Parathyroid adenoma (tissue), 2 donors: ENCODE data around the gene SEMA3F.

ENCODE experiments used
- H2AFZ ChIP-seq: fragments of 300-600 bp; sonication (generic); one replicate; pipeline ENCODE4 v1.7.0; 2017; ENCODE audit warnings: antibody characterized with exemption, mild to moderate bottlenecking
- H3K27ac ChIP-seq: fragments of 300-600 bp; sonication (generic); one replicate; pipeline ENCODE4 v1.7.0; 2017
- H3K27me3 ChIP-seq: fragments of 300-600 bp; sonication (generic); one replicate; pipeline ENCODE4 v1.7.0; 2017; ENCODE audit warnings: low read length; ENCODE audit not compliant: control insufficient read depth, insufficient read depth
- H3K36me3 ChIP-seq: fragments of 300-600 bp; sonication (generic); one replicate; pipeline ENCODE4 v1.7.0; 2017; ENCODE audit warnings: low read length; ENCODE audit not compliant: control insufficient read depth, insufficient read depth
- H3K4me1 ChIP-seq: fragments of 300-600 bp; sonication (generic); one replicate; pipeline ENCODE4 v1.7.0; 2017; ENCODE audit warnings: control low read depth
- H3K4me2 ChIP-seq: fragments of 300-600 bp; sonication (generic); one replicate; pipeline ENCODE4 v1.7.0; 2017; ENCODE audit warnings: low read length
- H3K4me3 ChIP-seq: fragments of 300-600 bp; sonication (generic); one replicate; pipeline ENCODE4 v1.7.0; 2017; ENCODE audit warnings: low read depth, low read length
- H3K79me2 ChIP-seq: fragments of 300-600 bp; sonication (generic); one replicate; pipeline ENCODE4 v1.7.0; 2017; ENCODE audit warnings: control low read depth
- H3K9ac ChIP-seq: fragments of 300-600 bp; sonication (generic); one replicate; pipeline ENCODE4 v1.7.0; 2017; ENCODE audit warnings: mild to moderate bottlenecking
- H3K9me3 ChIP-seq: fragments of 300-600 bp; sonication (generic); one replicate; pipeline ENCODE4 v1.7.0; 2017; ENCODE audit warnings: low read length; ENCODE audit not compliant: control insufficient read depth
- TF ChIP-seq, protein P1 (sequence below): fragments of 300-600 bp; sonication (generic); IDR thresholded peaks from one replicate; pipeline ENCODE4 v1.7.0; 2017; ENCODE audit warnings: antibody characterized with exemption, mild to moderate bottlenecking
- donor health status: primary hyperparathyroidism.

Gene SEMA3F

DNA sequence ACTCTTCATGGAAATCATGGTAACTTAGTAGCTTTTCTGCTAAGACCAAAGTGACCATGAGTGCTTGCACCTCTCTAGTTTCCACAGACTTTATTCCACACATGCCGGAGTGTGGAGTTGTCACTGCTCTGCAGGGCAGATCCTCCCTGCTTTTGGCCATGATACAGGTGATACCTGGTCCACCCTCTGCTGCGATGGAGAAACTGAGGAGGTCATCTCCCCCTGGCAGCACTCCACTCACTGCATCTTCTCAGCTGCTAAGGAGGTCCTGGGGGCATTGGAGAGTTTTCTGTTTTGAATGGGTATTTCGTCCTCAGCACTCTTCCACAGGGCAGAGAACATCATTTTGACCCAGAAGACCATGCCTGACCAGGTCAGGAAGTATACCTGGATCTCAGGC, 35.3 kb upstream of the SEMA3F start:
- H3K4me3 ChIP-seq: no peak overlapping the region
- TF ChIP-seq, protein P1, sequence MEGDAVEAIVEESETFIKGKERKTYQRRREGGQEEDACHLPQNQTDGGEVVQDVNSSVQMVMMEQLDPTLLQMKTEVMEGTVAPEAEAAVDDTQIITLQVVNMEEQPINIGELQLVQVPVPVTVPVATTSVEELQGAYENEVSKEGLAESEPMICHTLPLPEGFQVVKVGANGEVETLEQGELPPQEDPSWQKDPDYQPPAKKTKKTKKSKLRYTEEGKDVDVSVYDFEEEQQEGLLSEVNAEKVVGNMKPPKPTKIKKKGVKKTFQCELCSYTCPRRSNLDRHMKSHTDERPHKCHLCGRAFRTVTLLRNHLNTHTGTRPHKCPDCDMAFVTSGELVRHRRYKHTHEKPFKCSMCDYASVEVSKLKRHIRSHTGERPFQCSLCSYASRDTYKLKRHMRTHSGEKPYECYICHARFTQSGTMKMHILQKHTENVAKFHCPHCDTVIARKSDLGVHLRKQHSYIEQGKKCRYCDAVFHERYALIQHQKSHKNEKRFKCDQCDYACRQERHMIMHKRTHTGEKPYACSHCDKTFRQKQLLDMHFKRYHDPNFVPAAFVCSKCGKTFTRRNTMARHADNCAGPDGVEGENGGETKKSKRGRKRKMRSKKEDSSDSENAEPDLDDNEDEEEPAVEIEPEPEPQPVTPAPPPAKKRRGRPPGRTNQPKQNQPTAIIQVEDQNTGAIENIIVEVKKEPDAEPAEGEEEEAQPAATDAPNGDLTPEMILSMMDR: no peak
- no peak overlapping the region for H3K27ac ChIP-seq
- peaks cover 8% of the 10 kb centered on the region for H3K4me1 ChIP-seq
- H3K4me2 ChIP-seq: no peak overlapping the region
- H3K27me3 ChIP-seq: no peaks in the 10 kb centered on the region
- H3K9ac ChIP-seq: no peak overlapping the region
- H3K36me3 ChIP-seq: no peaks in the 10 kb centered on the region
- H3K9me3 ChIP-seq: no peaks in the 10 kb centered on the region
- H3K79me2 ChIP-seq: no peaks in the 10 kb centered on the region
- H2AFZ ChIP-seq: no peak overlapping the region

DNA sequence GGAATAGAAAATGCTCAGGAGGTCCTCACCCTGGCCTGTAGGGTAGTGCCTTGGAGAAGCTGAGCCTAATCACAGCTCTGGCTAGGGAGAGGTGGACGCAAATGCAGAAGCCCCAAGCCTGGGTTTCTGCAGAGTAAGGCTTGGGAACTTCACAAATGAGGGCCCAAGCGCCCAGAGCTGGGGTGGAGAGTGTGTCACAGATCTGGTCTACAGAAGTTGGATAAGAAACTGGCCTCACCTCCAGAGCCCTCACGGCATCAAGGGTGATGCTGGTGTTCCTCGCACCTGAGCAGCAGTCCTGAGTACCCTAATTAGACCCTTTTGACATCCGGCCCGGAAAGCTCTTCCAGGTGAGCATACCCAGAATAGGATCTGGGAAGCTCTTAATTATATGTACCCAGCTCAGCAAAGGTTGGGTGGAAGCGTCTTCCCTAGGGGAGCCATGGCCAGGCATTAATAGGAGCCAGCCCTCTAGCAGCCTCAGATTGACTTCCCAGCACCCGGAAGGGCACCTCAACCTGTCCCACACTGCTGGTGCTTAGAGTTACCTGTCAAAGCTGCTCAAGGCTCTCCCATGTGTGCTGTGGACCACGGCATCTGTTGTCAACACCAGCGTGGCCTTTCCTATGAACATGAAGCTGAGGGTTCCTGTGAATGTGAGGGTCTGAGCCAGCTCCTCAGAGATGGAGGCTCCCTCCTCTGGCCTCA, 34.6 kb upstream of the SEMA3F start:
- no peaks in the 10 kb centered on the region for H3K9me3 ChIP-seq
- H3K4me1 ChIP-seq: peaks cover 11% of the 10 kb centered on the region
- H3K4me2 ChIP-seq: no peak overlapping the region
- no peak overlapping the region for H3K27ac ChIP-seq
- no peaks in the 10 kb centered on the region for H3K36me3 ChIP-seq
- no peak overlapping the region for H3K9ac ChIP-seq
- TF ChIP-seq, protein P1: no peak
- no peaks in the 10 kb centered on the region for H3K79me2 ChIP-seq
- H2AFZ ChIP-seq: no peak overlapping the region
- H3K27me3 ChIP-seq: no peaks in the 10 kb centered on the region
- no peak overlapping the region for H3K4me3 ChIP-seq

DNA sequence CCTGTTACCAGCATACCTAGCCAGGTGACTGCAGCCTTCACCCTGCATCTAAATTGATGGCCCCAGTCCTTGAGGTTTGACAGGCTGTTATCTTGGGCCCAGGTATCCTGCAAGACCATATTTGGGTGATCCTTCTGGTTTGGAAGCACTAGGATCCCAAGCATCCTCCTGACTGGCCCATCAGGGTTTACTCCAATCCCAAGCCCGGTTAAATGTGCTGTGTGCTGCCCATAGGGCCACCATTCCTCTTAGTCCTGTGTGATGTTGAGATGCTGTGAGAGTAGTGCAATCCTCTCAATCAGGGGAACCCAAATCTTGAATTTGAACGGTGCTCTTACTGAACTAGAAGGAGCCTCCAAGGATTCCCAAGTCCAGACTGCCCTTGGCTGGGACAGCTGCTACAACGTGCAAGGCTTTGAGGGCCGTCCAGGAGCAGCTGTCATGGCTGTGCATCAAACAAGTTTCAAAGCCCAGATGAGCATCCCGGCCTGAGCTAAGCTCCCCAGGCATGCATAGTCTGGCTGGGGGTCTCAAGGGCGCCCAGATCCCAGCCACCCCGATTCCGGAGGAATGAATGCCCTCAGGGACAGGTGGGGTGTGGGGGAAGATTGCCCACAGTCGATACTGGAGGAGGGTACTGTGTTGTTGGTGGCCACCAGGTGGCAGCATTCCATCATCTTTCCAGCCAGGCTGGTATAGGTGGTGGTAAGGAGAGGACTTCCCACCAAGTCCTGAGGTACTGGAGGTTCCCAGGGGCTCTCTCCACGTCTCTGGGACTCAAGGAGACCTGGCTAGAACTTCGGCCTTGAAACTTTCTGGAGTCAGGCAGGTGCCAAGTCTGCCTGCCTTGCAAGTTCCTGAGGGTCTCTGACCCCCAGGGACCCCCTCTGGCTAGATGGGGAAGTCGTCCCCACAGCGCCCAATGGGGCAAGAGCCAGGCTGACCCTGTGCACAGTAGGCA, 33.8 kb upstream of the SEMA3F start:
- Histone ChIP-seq H3K36me3 (no peaks in the 10 kb centered on the region), H3K27ac (no peak overlapping the region), H3K79me2 (no peaks in the 10 kb centered on the region), H3K9ac (no peak overlapping the region), H3K4me1 (peaks cover 17% of the 10 kb centered on the region), H3K27me3 (no peaks in the 10 kb centered on the region), H3K4me2 (no peak overlapping the region), H3K9me3 (no peaks in the 10 kb centered on the region), H3K4me3 (no peak overlapping the region), H2AFZ (no peak overlapping the region)
- TF ChIP-seq, protein P1: peak; percentile 92

DNA sequence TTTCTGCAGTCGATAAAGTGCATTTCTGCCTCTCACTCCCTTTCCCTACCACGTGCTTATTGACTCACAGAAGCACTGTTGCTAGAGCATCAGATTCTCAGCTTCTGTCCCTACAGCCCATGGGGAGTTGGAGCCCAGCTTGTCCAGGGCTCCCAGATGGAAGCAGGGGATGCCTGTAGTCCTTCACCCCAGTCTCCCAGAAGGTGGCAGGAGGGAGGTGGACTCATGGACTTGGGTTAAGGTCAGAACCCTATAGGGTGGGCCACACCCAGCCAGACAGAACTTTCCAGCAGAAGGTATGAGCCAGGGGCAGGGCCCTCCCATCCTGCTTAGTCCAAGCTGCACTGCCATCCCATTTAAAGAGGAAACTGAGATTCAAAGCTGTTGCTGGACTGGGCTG, 33.1 kb upstream of the SEMA3F start:
- no peak overlapping the region for H3K4me3 ChIP-seq
- no peak overlapping the region for H3K9ac ChIP-seq
- TF ChIP-seq, protein P1: no peak
- H2AFZ ChIP-seq: no peak overlapping the region
- no peak overlapping the region for H3K4me2 ChIP-seq
- H3K27me3 ChIP-seq: no peaks in the 10 kb centered on the region
- no peaks in the 10 kb centered on the region for H3K79me2 ChIP-seq
- no peaks in the 10 kb centered on the region for H3K36me3 ChIP-seq
- peaks cover 24% of the 10 kb centered on the region for H3K4me1 ChIP-seq
- H3K9me3 ChIP-seq: no peaks in the 10 kb centered on the region
- H3K27ac ChIP-seq: no peak overlapping the region
